Fibroblast of skin of right quadriceps (primary cell): ENCODE measurements around the gene IFRD1.
"Not testable (repeated sequence)": the region's sequence is repeated elsewhere in the genome, so short reads cannot be mapped to it uniquely, and the experiment has no call there.

Source experiments
- DNase-seq: peaks from one replicate; pipeline ENCODE4 v3.0.0-alpha.2; 2013

IFRD1 gene

DNA sequence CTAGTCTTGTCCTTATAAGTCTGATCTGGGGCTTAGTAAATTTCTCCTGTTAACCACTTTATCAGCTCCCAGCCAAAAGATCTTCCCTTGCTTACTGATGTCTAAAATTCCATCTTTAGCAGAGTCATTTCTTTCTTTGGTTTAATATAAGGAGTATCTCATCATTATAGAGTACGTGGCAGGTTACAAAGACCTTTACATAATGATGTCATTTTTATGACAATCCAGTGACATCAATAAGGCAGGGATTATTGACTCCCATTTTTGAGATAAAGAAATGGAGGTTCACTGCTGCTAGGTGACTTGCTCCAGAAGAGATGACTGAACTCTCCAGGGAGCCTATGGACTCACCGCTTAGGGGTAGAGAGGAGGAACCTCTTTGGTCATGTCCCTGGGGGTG lies 8.1 kb upstream of the IFRD1 start:
- no peak for DNase-seq

- no peak for DNase-seq
These were observed 5.8 kb upstream of the IFRD1 start for GRCh38 chr7:112444505-112444904.

GRCh38 chr7:112446431-112446830 lies 3.8 kb upstream of the IFRD1 start:
- no peak for DNase-seq

DNA sequence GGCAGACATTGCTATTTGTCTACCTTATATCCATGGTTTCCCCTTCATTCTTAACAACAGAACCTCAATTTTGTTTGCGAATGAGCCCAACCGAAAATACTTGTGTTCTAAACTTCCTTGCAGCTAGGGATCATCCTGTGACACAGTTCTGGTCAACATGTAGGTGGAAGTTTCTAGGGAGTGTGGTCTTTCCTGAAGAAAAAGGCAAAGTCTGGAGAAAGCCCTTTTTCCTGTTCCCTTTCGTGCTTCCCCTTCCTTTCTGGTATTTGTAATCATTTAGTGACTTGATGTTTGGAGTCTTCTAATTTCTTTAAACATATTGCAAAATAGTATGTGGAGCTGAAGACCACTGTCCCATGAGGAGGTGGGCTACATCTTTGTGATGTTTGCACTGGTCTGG lies 2.9 kb upstream of the IFRD1 start:
- no peak for DNase-seq

- DNase-seq: no peak
These were observed 1.9 kb upstream of the IFRD1 start for GRCh38 chr7:112448381-112448780.

DNA sequence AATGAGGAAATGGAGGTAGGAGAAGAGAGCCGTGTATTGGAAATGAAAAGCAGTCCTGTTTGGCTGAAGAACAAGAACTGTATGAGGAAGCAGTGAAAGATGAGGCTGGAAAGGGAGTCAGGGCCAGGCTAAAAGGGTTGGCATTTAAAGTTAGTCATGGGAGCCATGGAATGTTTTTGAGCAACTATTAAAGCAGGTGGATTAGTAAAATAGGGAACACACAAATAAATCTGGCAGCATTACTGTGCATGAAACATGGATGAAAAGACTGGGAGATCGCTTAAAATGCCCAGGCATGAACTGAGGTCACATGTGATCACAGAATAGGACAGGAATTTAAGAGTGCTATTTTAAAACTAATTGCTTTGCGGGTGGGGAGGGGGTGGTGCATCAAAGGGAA lies 1.4 kb upstream of the IFRD1 start:
- no peak for DNase-seq

- peak; percentile 33 for DNase-seq
These were observed 907 bp upstream of the IFRD1 start for GRCh38 chr7:112449353-112449752.

GRCh38 chr7:112450807-112451761 lies 824 bp downstream of the IFRD1 start:
- DNase-seq: peak; percentile 96

- DNase-seq: peak; percentile 22
These were observed 2.0 kb downstream of the IFRD1 start for GRCh38 chr7:112452102-112452888.

DNA sequence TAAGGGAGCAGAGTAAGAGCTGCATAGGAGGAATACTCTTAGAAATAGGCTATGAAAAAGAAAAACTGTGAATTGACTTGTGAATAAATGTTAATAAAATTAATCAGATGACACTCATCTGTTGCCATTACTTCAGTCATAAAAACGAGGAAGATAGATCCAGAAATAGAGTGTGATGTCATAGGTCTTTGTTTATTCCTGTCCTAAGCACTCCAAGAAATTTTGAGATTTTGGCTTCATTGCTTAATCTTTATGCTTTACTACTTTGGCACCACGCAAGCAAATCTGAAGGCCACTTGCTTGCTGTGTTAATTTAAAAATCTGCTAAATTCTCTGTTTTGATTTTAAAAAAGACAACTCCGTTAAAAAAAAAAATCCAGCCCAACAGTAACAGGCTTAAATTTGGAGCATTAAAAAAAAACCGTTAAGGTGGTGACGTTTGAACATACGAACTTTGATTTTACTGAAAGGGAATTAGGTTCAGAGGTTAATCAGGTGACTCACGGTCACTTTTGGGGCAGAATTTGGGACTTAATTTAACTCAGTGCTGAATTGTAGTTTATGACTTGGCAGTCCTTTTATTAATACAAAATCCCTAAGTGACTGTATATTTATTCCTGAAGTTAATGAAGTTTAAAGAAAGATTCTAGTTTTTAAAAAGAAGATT lies 3.4 kb downstream of the IFRD1 start:
- peak; percentile 34 for DNase-seq

- DNase-seq: not testable (repeated sequence)
These were observed 3.9 kb downstream of the IFRD1 start for GRCh38 chr7:112454191-112454590.

- no peak for DNase-seq
These were observed 9.4 kb downstream of the IFRD1 start for GRCh38 chr7:112459645-112460044.

DNA sequence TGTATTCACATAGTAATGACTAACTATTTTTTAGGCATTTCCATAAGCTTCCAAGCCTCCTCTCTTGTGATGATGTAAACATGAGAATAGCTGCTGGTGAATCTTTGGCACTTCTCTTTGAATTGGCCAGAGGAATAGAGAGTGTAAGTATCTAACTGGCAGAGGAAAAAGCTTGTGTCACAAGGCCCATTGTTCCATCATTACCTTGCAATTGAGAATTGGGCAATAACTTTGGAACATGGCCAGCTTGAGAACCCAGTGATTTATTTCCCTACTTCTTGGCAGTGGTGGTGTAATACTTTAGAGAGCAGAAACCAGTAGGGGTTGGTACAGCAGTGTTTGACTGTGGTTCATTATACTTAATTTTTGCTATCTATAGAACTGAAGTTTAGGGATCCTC lies 12.0 kb downstream of the IFRD1 start:
- peak; percentile 71 for DNase-seq

GRCh38 chr7:112467867-112468266 lies 17.6 kb downstream of the IFRD1 start:
- no peak for DNase-seq

DNA sequence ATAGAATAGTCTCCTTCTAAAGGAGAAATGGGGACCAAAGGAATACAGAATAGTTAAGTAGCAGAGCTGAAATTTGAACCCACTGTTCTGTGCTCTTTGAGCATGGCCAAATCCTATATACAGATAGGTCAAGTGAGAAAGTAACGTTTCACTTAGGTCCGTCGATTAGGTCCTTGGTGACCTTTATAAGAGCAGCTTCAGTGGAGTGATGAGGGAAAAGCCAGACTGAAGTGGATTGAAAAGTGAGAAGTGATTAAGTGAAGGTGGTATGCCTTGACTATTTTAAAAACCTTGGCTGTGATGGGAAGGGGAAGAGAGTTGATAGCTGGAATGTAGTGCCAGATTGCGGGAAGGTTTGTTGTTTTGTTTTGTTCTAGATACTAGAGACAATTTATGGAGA lies 19.9 kb downstream of the IFRD1 start:
- DNase-seq: no peak

DNA sequence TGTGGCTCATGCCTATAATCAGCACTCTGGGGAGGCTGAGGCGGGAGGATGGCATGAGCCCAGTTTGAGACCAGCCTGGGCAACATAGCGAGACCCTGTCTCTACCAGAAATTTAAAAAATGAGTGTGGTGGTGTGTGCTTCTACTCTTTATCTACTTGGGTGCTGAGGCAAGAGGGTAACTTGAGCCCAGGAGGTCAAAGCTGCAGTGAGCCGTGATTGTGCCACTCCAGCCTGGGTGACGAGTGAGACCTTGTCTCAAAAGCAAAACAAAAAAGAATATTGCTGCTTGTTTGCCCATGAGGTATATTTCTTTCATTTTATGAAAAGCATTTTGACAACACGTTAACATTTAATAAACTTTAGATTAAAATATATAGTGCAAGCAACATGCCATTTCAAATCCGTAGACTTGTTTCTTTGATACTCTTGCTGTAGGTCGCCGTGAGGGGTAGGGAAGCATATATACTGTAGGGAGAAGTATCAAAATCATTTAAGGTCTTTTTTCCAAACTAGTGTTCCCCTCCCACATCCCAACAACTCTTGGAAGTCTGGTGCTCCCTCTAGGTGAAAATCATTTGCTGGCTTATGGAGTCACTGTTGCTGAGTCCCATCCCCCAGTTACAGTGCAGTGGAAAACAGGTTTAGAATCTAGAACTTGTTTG lies 26.3 kb downstream of the IFRD1 start:
- no peak for DNase-seq

GRCh38 chr7:112481121-112481736 lies 31.0 kb downstream of the IFRD1 start:
- no peak for DNase-seq

- peak; percentile 84 for DNase-seq
These were observed 31.8 kb downstream of the IFRD1 start for GRCh38 chr7:112481833-112482670.

GRCh38 chr7:112484671-112485167 lies 34.5 kb downstream of the IFRD1 start:
- DNase-seq: peak; percentile 93

DNA sequence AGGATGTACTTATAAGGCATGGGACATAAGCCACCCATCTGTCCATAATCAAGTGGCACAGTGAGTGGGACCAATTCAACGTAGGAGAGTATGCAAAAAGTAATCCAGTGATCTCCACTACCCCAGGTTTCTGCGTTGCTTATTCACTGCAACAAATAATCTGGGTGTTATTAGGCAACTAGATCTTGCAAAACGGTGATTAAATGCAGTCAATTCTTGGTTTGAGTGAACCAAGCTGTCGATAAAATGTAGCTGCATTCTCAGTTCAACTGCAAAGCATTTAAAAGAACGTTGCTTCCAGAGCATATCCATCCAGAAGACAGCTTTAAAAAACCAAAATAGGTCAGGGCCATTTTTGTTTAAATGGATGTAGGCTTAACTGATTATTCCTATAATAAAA lies 35.5 kb downstream of the IFRD1 start:
- no peak for DNase-seq
